IMR-90 (cell line): ENCODE data around the gene NRIP1. TPM values are rescaled to one million over a fixed set of nuclear protein-coding genes. Genes with fewer than 3 reads are reported as not detected.

Experiments
- ATAC-seq: fragments of 200-7000 bp; cut with Tn5 transposase; 2 replicates; pipeline ENCODE4 v1.9.1; 2020; ENCODE audit warnings: low read depth, mild to moderate bottlenecking, moderate library complexity
- Bru-seq: library from RNA; stranded (reverse); fragments of 400-500 nt; gene quantifications from one replicate; lab custom pipeline; 2021; lab: Mats Ljungman, UMichigan
- BruChase-seq, 2 experiments: library from RNA; stranded (reverse); fragments of 400-500 nt; gene quantifications; one replicate each; lab custom pipeline; 2021; lab: Mats Ljungman, UMichigan
- BruUV-seq: library from RNA; stranded (reverse); fragments of 400-500 nt; replicated peaks from 2 replicates; lab custom pipeline; 2021; lab: Mats Ljungman, UMichigan
- CTCF ChIA-PET: fragments of 300-600 bp; formaldehyde crosslinking; extraction: SDS; loops from one replicate; lab custom pipeline; 2021; ENCODE audit warnings: antibody characterized with exemption; lab: Yijun Ruan, JAX
- POLR2A ChIA-PET: fragments of 300-600 bp; sonication (Branson Sonifier 250); formaldehyde crosslinking; loops from one replicate; lab custom pipeline; 2022; ENCODE audit warnings: antibody characterized with exemption; ENCODE audit not compliant: unreplicated experiment; lab: Charles Lee
- DNase-seq: peaks from one replicate; pipeline ENCODE4 v3.0.0; 2013
- H2AFZ ChIP-seq: replicated peaks from 2 replicates; pipeline ENCODE3; 2013; ENCODE audit warnings: low read length, mild to moderate bottlenecking; ENCODE audit not compliant: poor library complexity
- H2AK5ac ChIP-seq: 2 replicates; pipeline ENCODE4 v1.6.1; 2013; ENCODE audit warnings: low read depth, low read length, inconsistent platforms
- H2AK9ac ChIP-seq: replicated peaks from 2 replicates; pipeline ENCODE3; 2013; ENCODE audit warnings: mild to moderate bottlenecking, low read depth, low read length, moderate library complexity; ENCODE audit not compliant: poor library complexity
- H2BK120ac ChIP-seq: 2 replicates; pipeline ENCODE4 v1.6.1; 2013; ENCODE audit warnings: low read depth, low read length, inconsistent platforms
- H2BK15ac ChIP-seq: 3 replicates; pipeline ENCODE4 v1.6.1; 2013; ENCODE audit warnings: low read depth, low read length, inconsistent platforms
- H2BK20ac ChIP-seq: 2 replicates; pipeline ENCODE4 v1.6.1; 2013; ENCODE audit warnings: low read depth, mild to moderate bottlenecking, inconsistent platforms, low read length, moderate library complexity
- H2BK5ac ChIP-seq: 2 replicates; pipeline ENCODE4 v1.6.1; 2013; ENCODE audit warnings: mild to moderate bottlenecking, low read depth, low read length, inconsistent platforms; ENCODE audit not compliant: poor library complexity, severe bottlenecking
- H3K14ac ChIP-seq: replicated peaks from 2 replicates; pipeline ENCODE4 v1.6.1; 2013; ENCODE audit warnings: low read depth, low read length, inconsistent platforms
- H3K18ac ChIP-seq: 2 replicates; pipeline ENCODE4 v1.6.1; 2013; ENCODE audit warnings: low read depth, low read length, control low read depth
- H3K23ac ChIP-seq: 2 replicates; pipeline ENCODE4 v1.6.1; 2013; ENCODE audit warnings: low read depth, low read length, inconsistent platforms
- H3K27ac ChIP-seq: 2 replicates; pipeline ENCODE4 v1.5.1; 2013; ENCODE audit warnings: mild to moderate bottlenecking, control low read depth, low read length; ENCODE audit not compliant: insufficient read depth
- H3K27me3 ChIP-seq: 2 replicates; pipeline ENCODE4 v1.6.1; 2013; ENCODE audit warnings: low read length; ENCODE audit not compliant: control insufficient read depth, insufficient read depth
- H3K36me3 ChIP-seq: 2 replicates; pipeline ENCODE4 v1.6.1; 2013; ENCODE audit warnings: low read length, mixed read lengths; ENCODE audit not compliant: control insufficient read depth, insufficient read depth
- H3K4ac ChIP-seq: 2 replicates; pipeline ENCODE4 v1.6.1; 2013; ENCODE audit warnings: low read depth, low read length, inconsistent platforms
- H3K4me1 ChIP-seq: 2 replicates; pipeline ENCODE4 v1.6.1; 2013; ENCODE audit warnings: low read length, mixed read lengths; ENCODE audit not compliant: control insufficient read depth, insufficient read depth
- H3K4me2 ChIP-seq: 2 replicates; pipeline ENCODE4 v1.6.1; 2013; ENCODE audit warnings: low read depth, mild to moderate bottlenecking, control low read depth, low read length, moderate library complexity
- H3K4me3 ChIP-seq: 2 replicates; pipeline ENCODE4 v1.5.1; 2013; ENCODE audit warnings: low read depth, mild to moderate bottlenecking, control low read depth, low read length, moderate library complexity; ENCODE audit not compliant: insufficient read depth
- H3K56ac ChIP-seq: 2 replicates; pipeline ENCODE4 v1.6.1; 2013; ENCODE audit warnings: low read length, inconsistent platforms; ENCODE audit not compliant: insufficient read depth; ENCODE audit errors: extremely low read depth
- H3K79me1 ChIP-seq, 2 experiments: 2 replicates each; pipeline ENCODE4 v1.6.1; 2013; ENCODE audit warnings: low read length in 2 of 2, inconsistent platforms in 1 of 2, low read depth in 1 of 2
- H3K9ac ChIP-seq: 2 replicates; pipeline ENCODE4 v1.6.1; 2013; ENCODE audit warnings: low read depth, low read length, control low read depth
- H3K9me1 ChIP-seq: 2 replicates; pipeline ENCODE4 v1.6.1; 2013; ENCODE audit warnings: low read length, inconsistent platforms; ENCODE audit not compliant: insufficient read depth
- H3K9me3 ChIP-seq: 2 replicates; pipeline ENCODE4 v1.6.1; 2013; ENCODE audit warnings: low read length; ENCODE audit not compliant: control insufficient read depth, insufficient read depth
- H4K20me1 ChIP-seq: 2 replicates; pipeline ENCODE4 v1.6.1; 2013; ENCODE audit warnings: low read length, inconsistent platforms; ENCODE audit not compliant: insufficient read depth
- H4K5ac ChIP-seq: 2 replicates; pipeline ENCODE4 v1.6.1; 2013; ENCODE audit warnings: mild to moderate bottlenecking, low read depth, low read length, control low read depth
- H4K8ac ChIP-seq, 2 experiments: 2 replicates each; pipeline ENCODE4 v1.6.1; 2013; ENCODE audit warnings: low read depth in 2 of 2, low read length in 2 of 2, control low read depth in 1 of 2, inconsistent platforms in 1 of 2
- H4K91ac ChIP-seq: 2 replicates; pipeline ENCODE4 v1.6.1; 2013; ENCODE audit warnings: low read depth, low read length, inconsistent platforms; ENCODE audit not compliant: insufficient read depth
- CEBPB ChIP-seq: IDR thresholded peaks from 2 replicates; pipeline ENCODE4 v1.6.1; 2012; ENCODE audit warnings: low read depth, low read length, improper control_type of control experiment
- FOS ChIP-seq: fragments of 150-350 bp; IDR thresholded peaks from 2 replicates; pipeline ENCODE4 v1.6.1; 2016; ENCODE audit warnings: low read depth, low read length
- MAZ ChIP-seq: IDR thresholded peaks from 2 replicates; pipeline ENCODE4 v1.6.1; 2012; ENCODE audit warnings: low read depth, mild to moderate bottlenecking, low read length, improper control_type of control experiment, moderate library complexity, borderline replicate concordance
- MXI1 ChIP-seq: IDR thresholded peaks from 2 replicates; pipeline ENCODE4 v1.6.1; 2012; ENCODE audit warnings: low read depth, mild to moderate bottlenecking, low read length, moderate library complexity, borderline replicate concordance
- POLR2A ChIP-seq: IDR thresholded peaks from 2 replicates; pipeline ENCODE4 v1.6.1; 2012; ENCODE audit warnings: mild to moderate bottlenecking, low read depth, low read length
- RCOR1 ChIP-seq: IDR thresholded peaks from 2 replicates; pipeline ENCODE4 v1.6.1; 2012; ENCODE audit warnings: mild to moderate bottlenecking, low read length, improper control_type of control experiment; ENCODE audit not compliant: insufficient replicate concordance
- WGBS, 2 experiments: methylation state at CpG; one replicate each; pipeline versions ENCODE4 v1.1.5 to v1.1.7; 2013; ENCODE audit warnings: missing lambda C conversion rate in 2 of 2; ENCODE audit not compliant: insufficient read length in 1 of 2; ENCODE audit errors: extremely low coverage in 2 of 2; 5-methylcytosine and 5-hydroxymethylcytosine counted together
- dilution Hi-C: fragments of 300-500 bp; cut with HindIII; formaldehyde crosslinking; loops from one replicate; pipeline ENCODE4 v1.14.3; 2018; ENCODE audit warnings: low sequenced_read_pairs; ENCODE audit not compliant: unreplicated experiment
- in situ Hi-C: fragments of 300-500 bp; cut with MboI; formaldehyde crosslinking; loops from 3 replicates; pipeline ENCODE4 v1.14.3; 2019; ENCODE audit warnings: low sequenced_read_pairs, inconsistent platforms, mixed read lengths
- intact Hi-C: fragments of 100-400 bp; cut with micrococcal nuclease; formaldehyde crosslinking; loops from 2 replicates; pipeline ENCODE4 v1.10.0; 2022
- long read RNA-seq: library from polyadenylated mRNA; unstranded; transcript quantifications from one replicate; pipeline ENCODE4 v2.0.0, GENCODE V29; 2021; ENCODE audit not compliant: unreplicated experiment
- polyA plus RNA-seq, 3 experiments: library from polyadenylated mRNA; depleted of rRNA; stranded (reverse); fragments of >200 nt; gene quantifications; 2 replicates each; pipeline ENCODE4 v1.2.3, GENCODE V29; 2012; ENCODE audit warnings: low replicate concordance in 1 of 3
- total RNA-seq: library from RNA; depleted of rRNA; stranded (reverse); fragments of >200 nt; gene quantifications from 2 replicates; pipeline ENCODE4 v1.2.3, GENCODE V29; 2012; rRNA removed
- TF ChIP-seq, protein P1 (sequence below): conservative IDR thresholded peaks from 2 replicates; pipeline ENCODE4 v1.5.1; 2012; ENCODE audit warnings: mild to moderate bottlenecking, low read depth, low read length, improper control_type of control experiment

The NRIP1 gene, protein sequence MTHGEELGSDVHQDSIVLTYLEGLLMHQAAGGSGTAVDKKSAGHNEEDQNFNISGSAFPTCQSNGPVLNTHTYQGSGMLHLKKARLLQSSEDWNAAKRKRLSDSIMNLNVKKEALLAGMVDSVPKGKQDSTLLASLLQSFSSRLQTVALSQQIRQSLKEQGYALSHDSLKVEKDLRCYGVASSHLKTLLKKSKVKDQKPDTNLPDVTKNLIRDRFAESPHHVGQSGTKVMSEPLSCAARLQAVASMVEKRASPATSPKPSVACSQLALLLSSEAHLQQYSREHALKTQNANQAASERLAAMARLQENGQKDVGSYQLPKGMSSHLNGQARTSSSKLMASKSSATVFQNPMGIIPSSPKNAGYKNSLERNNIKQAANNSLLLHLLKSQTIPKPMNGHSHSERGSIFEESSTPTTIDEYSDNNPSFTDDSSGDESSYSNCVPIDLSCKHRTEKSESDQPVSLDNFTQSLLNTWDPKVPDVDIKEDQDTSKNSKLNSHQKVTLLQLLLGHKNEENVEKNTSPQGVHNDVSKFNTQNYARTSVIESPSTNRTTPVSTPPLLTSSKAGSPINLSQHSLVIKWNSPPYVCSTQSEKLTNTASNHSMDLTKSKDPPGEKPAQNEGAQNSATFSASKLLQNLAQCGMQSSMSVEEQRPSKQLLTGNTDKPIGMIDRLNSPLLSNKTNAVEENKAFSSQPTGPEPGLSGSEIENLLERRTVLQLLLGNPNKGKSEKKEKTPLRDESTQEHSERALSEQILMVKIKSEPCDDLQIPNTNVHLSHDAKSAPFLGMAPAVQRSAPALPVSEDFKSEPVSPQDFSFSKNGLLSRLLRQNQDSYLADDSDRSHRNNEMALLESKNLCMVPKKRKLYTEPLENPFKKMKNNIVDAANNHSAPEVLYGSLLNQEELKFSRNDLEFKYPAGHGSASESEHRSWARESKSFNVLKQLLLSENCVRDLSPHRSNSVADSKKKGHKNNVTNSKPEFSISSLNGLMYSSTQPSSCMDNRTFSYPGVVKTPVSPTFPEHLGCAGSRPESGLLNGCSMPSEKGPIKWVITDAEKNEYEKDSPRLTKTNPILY (N-terminal part only)
- total RNA-seq (73.8 and 85.3 TPM in 2 replicates), polyA plus RNA-seq (2012; rRNA removed) (8.5 and 9.6 TPM in 2 replicates), Bru-seq, nascent RNA (percentile 98 among the genes with signal in this experiment), BruChase-seq, experiment 1, labeled RNA remaining after a 6-hour chase (percentile 77 among the genes with signal in this experiment), BruChase-seq, experiment 2, labeled RNA remaining after a 2-hour chase (percentile 95 among the genes with signal in this experiment)
- polyA plus RNA-seq (2012; cell fraction: cytosol; rRNA removed): 1.4 and 1.5 TPM in 2 replicates
- 1.7 and 17.8 TPM in 2 replicates for polyA plus RNA-seq (2012; cell fraction: nucleus; rRNA removed; ENCODE audit: low replicate concordance)
- long read RNA-seq, full-length matches to known transcripts: 16 of 27 reads
- long read RNA-seq, partial matches to known transcripts: 1 of 27 reads
- long read RNA-seq, other reads (novel, unspliced or antisense): 10 of 27 reads

DNA sequence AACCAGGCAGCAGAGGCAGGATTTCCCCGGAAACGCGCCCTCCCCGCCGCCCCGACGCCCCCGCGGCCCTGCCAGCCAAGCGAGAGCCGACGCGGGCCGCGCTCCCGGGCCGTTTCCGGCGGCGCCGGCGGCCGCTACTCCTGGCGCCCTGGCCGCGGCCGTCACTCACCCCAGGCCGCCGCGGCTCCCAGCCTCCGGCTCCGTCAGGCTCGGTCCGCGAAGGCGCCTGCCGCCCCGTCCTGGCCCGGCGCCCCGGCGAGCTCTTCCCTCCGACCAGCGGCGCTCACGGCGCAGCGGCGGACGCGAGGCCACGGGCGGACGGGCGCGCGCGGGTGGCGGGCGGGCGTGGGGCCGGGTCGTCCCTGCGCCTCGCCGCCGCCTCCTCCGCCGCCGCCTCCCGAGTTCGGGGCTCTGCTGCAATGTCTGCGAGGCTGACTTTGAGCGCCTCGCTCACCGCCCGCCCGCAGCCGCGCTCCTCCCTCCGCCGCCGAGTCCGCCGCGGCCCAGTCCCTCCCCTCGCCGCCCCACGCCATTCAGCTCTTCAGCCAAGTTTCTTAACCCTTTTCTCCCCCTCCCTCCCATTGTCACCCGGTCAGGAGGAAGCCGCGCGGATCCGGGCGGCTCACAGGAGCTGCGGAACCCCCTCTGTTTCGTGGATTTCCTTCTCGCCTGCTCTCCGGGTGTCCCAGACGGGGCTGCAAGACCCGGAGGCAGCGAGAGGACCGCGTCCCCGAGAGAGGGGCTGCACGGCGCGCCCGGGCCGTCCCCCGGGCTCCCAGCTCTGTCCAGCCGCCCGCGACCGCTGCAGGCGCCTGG is at the start of gene NRIP1:
Gene NRIP1 (minus strand): TSS at position 425 of the 816 bp plus-strand sequence. CDS start 96,808 bp downstream, outside the sequence.
- 0% methylated on average over 53 of the region's 116 CpGs; no CpG with 5 or more reads in 1 of the 2 experiments for WGBS, 2 experiments
- no peaks in the 10 kb centered on the region for H3K36me3 ChIP-seq

More for the DNA sequence above, at the start of gene NRIP1:
- peak; percentile 87 for DNase-seq
- Histone ChIP-seq H3K14ac (peak within 1 kb of the TSS; percentile 97), H2BK20ac (no peak within 1 kb of the TSS), H3K4ac (peak within 1 kb of the TSS; percentile 73), H3K4me1 (no peaks in the 10 kb centered on the region; the same call in 1 of the 2 replicates), H2BK15ac (peak within 1 kb of the TSS; percentile 17; the same call in 2 of the 3 replicates), H3K18ac (peak within 1 kb of the TSS; percentile 89), H2BK5ac (peak within 1 kb of the TSS; percentile 90), H4K20me1 (peaks cover 27% of the 10 kb centered on the region; the same call in 1 of the 2 replicates), H4K91ac (peak within 1 kb of the TSS; percentile 79), H4K8ac (peak within 1 kb of the TSS; percentile 68 to 72), H3K27me3 (no peaks in the 10 kb centered on the region), H3K9me3 (no peaks in the 10 kb centered on the region), H3K4me3 (peak within 1 kb of the TSS; percentile 99), H3K27ac (peak within 1 kb of the TSS; percentile 94), H3K9ac (peak within 1 kb of the TSS; percentile 99), H3K56ac (peak within 1 kb of the TSS; percentile 92), H3K4me2 (peak within 1 kb of the TSS; percentile 71), H3K9me1 (no peaks in the 10 kb centered on the region), H2AK9ac (peak within 1 kb of the TSS; percentile 88), H3K23ac (peak within 1 kb of the TSS; percentile 60), H2BK120ac (peak within 1 kb of the TSS; percentile 49; the same call in 1 of the 2 replicates), H2AFZ (peak within 1 kb of the TSS; percentile 95), H2AK5ac (0 out of 2 replicates have a peak within 1 kb of the TSS, but pooled peaks have one; percentile 6), H4K5ac (peak within 1 kb of the TSS; percentile 85; the same call in 1 of the 2 replicates), H3K79me1 (peaks cover 0 to 6% of the 10 kb centered on the region in 2 experiments; a peak in 1 of 4 replicates)
- dilution Hi-C loops: no loop called here
- in situ Hi-C loops: loop anchor here (10.0 kb wide), 1 partner anchor 190 kb away; no protein-coding TSS in a partner anchor
- POLR2A ChIA-PET: interaction anchor here (0.5 to 0.8 kb wide), 5 partner anchors 64 to 1058 kb away, joined by 3 to 4 read pairs (median 3); no protein-coding TSS in a partner anchor
- ATAC-seq: peak; percentile 83
- no TSS peak for BruUV-seq
- TF ChIP-seq RCOR1 (no peak), FOS (no peak), MXI1 (peak; percentile 10; the same call in 1 of the 2 replicates), CEBPB (0 out of 2 replicates have a peak, but pooled peaks have one; percentile 12), POLR2A (peak; percentile 71), MAZ (peak; percentile 76; the same call in 1 of the 2 replicates)
- TF ChIP-seq, protein P1, sequence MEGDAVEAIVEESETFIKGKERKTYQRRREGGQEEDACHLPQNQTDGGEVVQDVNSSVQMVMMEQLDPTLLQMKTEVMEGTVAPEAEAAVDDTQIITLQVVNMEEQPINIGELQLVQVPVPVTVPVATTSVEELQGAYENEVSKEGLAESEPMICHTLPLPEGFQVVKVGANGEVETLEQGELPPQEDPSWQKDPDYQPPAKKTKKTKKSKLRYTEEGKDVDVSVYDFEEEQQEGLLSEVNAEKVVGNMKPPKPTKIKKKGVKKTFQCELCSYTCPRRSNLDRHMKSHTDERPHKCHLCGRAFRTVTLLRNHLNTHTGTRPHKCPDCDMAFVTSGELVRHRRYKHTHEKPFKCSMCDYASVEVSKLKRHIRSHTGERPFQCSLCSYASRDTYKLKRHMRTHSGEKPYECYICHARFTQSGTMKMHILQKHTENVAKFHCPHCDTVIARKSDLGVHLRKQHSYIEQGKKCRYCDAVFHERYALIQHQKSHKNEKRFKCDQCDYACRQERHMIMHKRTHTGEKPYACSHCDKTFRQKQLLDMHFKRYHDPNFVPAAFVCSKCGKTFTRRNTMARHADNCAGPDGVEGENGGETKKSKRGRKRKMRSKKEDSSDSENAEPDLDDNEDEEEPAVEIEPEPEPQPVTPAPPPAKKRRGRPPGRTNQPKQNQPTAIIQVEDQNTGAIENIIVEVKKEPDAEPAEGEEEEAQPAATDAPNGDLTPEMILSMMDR: no peak
- CTCF ChIA-PET: interaction anchor here (0.5 to 1.5 kb wide), 6 partner anchors 9 to 418 kb away, joined by 3 to 4 read pairs (median 3); no protein-coding TSS in a partner anchor
- intact Hi-C loops: loop anchor here (1.0 to 5.0 kb wide), 4 partner anchors 147 to 682 kb away; partner anchors contain the start of gene HSPA13
